Amniotic epithelial cell (primary cell): ENCODE results near the gene TK1.

Experiments
- DNase-seq: peaks from one replicate; pipeline ENCODE4 v3.0.0-alpha.2; 2010; ENCODE audit warnings: low read depth

The TK1 gene

DNA sequence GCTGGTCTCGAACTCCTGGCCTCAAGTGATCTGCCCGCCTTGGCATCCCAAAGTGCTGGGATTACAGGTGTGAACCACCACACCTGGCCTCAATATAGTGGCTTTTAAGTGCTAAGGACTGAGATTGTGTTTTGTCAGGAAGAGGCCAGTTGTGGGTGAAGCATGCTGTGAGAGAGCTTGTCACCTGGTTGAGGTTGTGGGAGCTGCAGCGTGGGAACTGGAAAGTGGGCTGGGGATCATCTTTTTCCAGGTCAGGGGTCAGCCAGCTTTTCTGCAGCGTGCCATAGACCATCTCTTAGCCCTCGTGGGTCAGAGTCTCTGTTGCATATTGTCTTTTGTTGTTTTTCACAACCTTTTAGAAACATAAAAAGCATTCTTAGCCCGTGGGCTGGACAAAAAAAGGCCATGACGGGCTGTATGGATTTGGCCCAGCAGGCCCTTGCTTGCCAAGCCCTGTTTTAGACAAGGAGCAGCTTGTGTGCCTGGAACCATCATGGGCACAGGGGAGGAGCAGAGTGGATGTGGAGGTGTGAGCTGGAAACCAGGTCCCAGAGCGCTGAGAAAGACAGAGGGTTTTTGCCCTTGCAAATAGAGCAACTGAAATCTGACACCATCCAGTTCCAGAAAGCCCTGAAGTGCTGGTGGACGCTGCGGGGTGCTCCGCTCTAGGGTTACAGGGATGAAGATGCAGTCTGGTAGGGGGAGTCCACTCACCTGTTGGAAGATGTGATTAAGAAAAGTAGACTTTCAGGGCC, 32.7 kb upstream of the TK1 start:
- DNase-seq, result no peak

DNA sequence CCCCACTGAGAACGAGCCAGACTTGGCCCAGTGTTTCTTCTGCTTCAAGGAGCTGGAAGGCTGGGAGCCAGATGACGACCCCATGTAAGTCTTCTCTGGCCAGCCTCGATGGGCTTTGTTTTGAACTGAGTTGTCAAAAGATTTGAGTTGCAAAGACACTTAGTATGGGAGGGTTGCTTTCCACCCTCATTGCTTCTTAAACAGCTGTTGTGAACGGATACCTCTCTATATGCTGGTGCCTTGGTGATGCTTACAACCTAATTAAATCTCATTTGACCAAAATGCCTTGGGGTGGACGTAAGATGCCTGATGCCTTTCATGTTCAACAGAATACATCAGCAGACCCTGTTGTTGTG, 27.8 kb upstream of the TK1 start:
- no peak for DNase-seq

DNA sequence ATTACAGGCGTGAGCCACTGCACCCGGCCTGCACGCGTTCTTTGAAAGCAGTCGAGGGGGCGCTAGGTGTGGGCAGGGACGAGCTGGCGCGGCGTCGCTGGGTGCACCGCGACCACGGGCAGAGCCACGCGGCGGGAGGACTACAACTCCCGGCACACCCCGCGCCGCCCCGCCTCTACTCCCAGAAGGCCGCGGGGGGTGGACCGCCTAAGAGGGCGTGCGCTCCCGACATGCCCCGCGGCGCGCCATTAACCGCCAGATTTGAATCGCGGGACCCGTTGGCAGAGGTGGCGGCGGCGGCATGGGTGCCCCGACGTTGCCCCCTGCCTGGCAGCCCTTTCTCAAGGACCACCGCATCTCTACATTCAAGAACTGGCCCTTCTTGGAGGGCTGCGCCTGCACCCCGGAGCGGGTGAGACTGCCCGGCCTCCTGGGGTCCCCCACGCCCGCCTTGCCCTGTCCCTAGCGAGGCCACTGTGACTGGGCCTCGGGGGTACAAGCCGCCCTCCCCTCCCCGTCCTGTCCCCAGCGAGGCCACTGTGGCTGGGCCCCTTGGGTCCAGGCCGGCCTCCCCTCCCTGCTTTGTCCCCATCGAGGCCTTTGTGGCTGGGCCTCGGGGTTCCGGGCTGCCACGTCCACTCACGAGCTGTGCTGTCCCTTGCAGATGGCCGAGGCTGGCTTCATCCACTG, 27.3 kb upstream of the TK1 start, which contains the start of gene BIRC5:
BIRC5 (plus strand) TSS at position 238 of the 690 bp plus-strand sequence; CDS start at position 302, 64 bp downstream.
- DNase-seq, result peak; percentile 67

DNA sequence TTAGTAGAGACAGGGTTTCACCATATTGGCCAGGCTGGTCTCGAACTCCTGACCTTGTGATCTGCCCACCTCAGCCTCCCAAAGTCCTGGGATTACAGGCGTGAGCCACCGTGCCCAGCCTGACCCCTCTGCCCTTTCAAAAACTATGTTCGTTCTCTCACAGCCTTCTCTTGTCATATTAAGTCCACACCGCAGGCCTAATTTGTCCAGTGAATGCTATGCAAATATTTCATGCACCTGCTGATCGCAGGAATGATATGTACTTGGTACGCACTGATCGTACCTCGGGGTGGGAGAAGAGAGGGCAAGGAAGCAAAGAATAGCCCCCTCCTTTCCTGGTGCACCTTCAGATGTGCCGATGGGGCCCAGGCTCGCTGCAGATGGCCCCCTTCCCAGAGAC, 24.2 kb upstream of the TK1 start:
- DNase-seq, result no peak

DNA sequence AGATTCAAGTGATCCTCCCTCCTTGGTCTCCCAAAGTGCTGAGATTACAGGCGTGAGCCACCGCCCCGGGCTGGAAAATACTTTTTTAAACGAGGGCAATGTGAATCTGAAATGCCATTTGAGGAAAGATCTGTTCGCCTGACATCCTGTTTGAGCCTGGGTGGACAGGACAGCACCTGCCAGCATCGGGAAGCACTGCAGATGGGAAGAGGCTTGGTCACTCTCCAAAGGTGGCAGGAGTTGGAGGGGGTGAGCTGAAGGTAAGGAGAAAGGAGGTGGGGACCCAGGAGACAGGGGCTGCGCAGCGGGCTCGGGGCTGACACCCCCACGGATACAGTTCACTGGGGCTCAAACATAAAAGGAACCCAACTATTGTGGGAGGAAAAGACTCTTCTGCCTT, 23.3 kb upstream of the TK1 start:
- DNase-seq, result no peak

DNA sequence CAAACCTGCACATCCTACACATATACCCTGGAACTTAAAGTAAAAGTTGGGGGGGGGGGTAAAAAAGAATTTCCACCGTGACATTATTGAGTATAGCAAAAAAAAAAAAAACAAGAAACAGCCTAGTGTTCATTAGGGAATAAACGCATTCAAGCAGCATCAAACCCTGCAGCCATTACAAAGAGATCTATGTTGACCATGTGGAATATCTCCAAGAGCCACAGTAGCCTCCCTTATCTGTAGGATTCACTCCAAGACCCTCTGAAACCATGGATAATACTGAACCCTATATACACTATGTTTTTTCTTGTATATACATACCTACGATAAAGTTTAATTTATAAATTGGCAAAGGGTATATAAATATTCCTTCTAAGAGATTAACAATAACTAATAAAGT, 21.6 kb upstream of the TK1 start:
- DNase-seq, result no peak

DNA sequence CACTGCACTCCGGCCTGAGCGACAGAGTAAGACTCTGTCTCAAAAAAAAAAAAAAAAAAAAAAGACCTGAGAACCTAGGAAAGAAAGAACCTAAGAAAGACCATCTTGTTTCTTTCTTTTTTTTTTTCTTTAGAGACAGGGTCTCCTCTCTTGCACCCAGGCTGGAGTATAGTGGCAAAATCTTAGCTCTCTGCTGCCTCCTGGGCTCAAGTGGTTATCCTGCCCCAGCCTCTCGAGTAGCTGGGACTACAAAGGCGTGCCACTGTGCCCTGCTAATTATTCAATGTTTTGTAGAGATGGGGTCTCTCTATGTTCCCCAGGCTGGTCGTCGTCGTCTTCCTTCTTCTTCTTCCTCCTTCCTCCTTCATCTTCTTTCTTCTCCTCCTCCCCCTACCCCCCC, 19.4 kb upstream of the TK1 start:
- no peak for DNase-seq

DNA sequence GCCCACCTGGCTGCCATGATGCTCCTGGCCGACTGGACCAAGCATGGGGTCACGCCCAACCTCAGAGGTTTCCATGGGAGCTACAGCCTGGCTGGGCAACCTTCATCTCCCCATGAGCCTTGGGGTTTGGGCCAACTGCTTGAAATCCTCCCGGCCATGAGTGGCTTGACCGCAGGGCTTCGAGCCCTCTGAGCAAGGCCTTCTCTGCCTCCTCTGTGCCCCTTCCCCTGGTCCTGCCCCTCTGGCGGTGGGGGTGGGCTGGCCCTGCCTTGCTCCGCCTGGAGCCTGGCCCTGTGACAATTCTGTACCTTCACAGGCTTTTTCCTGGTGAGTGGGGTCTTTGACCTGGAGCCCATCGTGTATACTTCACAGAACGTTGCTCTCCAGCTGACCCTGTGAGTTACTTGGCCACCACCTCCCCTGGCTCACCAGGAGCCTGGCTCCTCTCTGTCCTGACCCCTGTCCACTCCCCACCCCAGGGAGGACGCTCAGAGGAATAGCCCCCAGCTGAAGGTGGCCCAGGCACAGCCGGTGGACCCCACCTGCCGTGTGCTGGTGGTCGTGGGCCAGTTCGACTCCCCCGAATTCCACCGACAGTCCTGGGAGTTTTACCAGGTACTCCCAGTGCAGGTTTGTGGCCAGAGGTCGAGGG, 18.4 kb upstream of the TK1 start:
- no peak for DNase-seq

DNA sequence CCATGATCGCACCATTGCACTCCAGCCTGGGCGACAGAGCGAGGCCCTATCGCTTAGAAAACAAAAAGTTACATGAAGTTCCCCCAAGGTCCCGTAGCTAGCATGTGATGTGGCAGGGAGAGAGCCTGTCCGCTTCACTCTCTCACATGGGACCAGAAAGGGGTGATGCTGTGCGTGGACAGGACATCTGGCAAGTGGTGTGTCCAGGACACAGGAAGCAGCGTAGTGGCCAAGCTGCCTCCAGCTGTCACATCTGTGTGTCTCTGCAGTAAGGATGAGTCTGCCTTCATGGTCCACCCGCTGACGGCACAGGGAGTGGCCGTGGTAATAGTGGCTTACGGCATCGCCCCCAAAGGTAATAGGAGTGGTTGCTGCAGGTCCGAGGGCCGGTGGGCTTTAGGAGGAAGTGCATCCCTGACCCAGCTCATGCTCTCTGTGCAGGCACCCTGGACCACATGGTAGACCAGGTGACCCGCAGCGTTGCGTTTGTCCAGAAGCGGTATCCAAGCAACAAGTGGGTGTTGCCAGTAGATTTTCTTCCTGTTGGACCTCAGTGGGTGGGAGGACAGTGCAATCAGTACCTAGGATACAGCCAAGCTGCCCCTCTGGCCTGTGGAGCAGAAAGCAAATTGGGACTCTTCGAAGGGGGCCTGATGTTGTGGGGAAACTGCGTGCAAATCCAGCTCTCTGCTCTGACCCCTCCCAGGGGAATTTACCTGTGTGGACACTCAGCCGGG, 17.7 kb upstream of the TK1 start:
- DNase-seq, result no peak

DNA sequence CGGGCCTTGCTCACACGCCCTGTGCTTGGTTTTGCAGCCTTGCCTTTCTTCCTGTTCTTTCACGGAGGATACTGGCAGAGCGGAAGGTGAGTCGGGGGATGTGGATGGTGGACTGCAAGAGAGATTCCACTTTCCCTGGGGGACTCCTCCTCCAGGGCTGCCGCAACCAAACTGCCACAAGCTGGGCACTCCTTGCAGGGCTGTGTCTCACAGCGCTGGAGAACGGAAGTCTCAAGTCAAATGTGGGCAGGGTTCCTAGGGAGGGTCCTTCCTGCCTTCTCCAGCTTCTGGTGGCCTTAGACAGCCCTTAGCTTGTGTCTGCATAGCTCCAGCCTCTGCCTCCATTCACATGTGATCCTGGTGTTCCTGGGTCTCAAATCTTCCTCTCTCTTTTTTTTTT, 15.8 kb upstream of the TK1 start:
- DNase-seq, result no peak

DNA sequence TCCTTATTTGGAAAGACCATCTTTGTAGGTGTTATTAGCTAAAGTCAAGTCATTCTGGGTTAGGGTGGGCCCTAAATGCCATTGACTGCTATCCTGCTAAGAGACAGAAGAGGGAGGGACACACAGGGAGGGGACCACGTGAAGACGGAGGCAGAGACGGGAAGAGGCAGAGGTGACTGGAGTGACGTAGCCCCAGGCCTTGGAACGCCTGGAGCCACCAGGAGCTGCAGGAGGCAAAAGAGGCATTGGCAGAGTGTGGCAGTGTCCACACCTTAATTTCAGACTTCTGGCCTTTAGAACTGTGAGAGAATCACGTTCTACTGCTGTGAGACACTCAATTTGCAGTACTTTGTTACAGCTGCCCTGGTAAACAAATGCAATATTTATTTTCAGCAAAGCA, 13.6 kb upstream of the TK1 start:
- DNase-seq, result no peak

DNA sequence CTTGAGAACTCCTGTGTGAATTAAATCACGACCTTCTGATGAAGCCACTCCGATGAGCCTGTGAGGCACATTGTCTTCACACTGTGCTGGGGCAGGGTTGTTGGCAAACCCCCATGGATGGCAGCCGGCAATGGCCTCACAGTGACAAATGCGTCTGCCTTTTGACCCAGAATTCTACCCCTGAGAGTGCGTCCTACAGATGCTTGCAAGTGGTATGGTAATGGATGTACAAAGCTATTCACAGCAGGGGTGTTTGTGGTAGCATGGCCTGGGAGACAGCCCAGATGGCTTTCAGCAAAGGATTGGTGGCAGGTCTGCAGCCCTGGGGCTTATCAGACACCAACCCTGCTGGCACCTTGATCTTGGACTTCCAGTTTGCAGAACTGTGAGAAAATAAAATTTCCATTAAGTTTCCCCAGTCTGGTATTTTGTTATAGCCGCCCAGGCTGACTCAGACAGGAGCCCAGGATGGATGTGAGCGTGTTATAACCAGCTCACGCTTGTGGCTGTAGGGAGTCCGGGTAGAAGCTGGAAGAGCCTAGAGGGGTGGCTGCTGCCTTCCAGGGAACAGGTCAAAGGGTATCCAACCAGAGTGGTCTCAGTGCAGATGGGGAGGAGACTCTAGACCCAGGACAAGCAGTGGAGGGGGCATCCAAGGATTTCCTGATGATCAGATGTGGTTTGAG, 10.4 kb upstream of the TK1 start:
- no peak for DNase-seq

DNA sequence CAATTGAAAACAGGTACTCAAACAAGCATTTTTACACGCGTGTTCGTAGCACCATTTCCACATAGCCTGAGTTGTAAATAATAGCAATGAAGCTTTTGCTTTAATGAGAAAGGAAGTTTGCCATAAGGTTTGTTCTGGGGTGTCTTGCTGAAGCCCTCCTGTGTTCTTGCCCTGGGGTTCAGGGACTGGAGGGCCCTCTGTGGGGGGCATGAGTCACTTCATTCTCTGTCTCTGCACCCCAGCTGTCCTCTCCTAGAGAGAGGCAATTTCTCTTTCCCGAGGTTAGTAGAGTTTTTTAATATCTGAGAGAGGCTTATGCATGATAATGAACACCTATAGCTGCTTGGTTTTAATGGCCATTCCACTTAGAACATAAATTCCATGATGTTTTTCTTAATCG, 9.9 kb upstream of the TK1 start:
- no peak for DNase-seq

DNA sequence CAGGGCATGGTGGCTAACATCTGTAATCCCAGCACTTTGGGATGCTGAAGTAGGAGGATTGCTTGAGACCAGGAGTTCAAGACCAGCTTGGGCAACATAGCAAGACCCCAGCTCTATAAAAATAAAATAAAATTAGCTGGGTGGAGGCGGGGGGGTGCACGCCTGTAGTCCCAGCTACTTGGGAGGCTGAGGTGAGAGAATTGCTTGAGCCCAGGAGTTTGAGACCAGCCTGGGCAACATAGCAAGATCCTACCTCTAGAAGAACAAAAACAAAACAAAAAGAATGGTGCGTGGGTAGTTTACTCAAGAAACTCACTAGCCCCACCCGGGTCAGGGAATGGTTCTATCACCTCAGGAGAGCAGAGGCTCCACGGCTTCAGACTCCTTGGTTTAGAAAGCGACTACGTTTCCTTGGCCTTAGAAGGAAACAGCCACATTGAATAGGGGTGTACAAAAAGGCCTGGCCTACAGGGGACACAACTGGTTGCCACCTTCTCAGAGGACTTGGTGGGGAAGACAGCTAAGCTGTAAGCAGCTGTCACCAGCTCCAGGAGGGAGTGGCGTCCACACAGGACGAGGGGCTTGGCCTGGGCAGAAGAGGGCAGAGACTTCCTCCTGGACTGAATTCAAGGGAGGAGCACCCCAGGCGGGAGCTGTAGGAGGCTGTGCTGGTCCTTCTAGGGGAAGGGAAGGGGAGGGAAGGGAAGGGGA, 716 bp downstream of the TK1 start:
- DNase-seq, result no peak

DNA sequence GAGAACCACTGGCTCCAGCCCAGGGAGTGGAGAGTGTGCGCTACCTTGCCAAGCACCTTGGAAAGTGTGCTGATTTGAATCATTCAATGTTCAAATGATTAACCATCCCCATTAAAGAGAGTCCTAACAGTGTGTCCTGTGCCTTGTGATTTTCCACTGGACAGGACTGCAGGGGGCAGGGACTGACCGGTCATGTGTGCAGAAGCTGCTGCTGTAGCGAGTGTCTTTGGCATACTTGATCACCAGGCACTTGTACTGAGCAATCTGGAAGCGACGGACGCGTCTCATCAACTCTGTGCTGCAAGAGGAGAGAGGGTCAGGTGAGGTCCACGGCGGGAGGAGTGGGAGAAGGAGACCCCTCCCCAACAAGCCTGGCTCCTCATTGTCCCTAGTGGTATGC, 2.0 kb downstream of the TK1 start:
- DNase-seq, result no peak

DNA sequence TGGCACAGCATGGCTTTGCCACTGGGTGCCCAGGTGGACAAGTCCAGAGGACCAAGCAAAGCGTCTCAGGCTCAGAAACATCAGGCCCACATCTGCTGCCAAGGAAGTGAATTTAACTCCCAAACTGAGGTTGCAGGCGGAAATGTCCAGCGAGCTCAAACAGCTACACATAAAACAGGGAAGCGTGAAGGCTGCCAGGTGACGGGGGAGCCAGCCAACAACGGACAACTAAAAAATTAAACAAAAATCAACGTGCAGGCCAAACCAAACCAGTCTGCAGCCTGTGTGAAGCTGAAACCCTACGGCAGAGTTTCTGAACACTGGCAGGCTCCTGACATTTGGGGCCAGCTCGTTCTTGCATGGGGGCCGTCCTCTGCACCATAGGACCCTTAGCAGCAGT, 2.5 kb downstream of the TK1 start:
- no peak for DNase-seq

DNA sequence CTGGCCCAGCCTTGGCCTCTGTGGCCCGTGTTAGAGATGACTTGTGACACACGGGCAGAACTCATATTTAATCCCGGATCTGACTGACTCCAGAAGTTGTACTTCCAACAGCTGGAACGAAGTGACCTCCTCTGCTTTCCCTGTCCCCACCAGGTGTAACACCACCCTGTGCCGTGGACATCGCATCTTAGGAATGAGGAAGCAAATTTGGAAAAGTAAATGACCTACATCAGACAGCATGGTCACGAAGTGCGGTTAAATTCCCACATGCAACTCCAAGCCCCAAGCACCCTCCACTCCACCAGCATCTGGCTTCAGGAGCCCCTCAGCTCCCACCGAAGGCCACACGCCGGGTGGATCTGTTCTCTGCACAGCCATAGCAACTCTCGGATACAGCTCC, 2.9 kb downstream of the TK1 start:
- no peak for DNase-seq

DNA sequence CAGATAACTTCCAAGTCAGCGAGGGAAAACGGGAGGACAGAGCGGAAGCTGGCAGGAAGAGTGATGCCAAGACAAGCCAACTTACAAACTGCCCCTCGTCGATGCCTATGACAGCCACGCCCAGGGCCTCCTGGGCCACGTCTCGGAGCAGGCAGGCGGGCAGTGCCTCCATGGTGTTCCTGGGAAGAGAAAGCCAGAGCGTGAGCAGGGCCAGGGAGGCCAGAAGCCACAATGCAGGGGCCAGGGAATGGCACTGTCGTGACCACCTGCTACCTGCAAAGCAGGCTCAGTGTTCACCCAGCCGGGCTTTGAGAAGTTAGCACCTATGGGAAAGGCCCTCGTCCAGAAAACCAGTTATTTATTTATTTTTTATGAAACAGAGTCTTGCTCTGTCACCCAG, 4.3 kb downstream of the TK1 start:
- no peak for DNase-seq

DNA sequence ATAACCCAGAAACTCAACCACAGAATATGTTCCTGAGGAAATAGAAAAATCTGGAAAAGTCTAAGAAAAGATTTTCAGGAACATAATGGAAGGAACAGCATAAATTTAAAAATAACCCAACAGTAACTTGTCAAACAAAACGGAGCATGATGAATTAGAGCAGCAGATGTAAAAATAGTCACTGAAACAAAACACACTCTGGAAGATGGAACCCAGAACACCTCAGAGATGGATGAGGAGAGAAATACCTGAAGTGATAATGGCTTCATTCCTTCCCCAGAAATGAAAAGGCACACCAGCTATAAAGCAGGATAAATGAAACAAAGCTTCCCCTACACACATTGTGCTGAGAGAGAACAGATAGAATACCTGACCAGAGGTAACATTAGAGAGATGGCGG, 6.3 kb downstream of the TK1 start:
- no peak for DNase-seq

DNA sequence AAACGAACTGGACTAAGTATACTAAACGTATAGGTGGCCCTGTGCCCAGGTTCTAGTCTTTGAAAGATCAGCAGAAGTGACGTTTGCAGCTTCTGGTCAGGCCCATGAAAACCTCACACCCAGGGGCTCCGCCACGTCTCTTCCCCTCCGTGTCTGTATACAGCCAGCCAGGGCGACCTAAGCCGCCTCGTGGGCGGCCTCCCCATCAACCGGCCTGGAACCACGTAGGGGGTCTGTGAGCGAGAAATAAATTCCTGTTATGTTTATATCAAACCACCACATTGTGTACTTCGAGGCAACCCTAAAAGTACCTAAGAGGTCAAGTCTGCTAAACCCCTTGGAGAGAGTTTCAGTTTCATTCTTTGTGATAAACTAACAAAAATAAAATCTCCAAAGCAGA, 6.8 kb downstream of the TK1 start:
- DNase-seq, result peak; percentile 24

DNA sequence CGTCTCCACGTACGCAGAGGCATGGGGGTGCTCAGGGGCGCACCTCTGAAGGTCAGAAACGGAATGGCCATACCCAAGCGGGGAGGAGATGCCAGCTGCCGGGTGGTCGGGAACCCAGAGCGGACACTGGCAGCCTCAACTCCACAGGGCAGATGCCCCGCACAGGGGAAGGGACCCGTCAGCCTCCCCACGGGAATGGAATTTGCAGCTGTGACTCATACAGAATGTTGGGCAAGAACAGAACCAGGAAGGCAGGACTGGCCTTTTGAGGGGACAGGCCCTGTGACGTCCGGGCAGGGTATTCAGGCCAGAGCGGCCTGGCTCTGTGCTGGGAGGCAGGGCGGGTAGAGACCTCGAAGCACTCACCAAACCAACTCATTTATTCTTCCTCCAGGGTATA, 7.5 kb downstream of the TK1 start:
- peak; percentile 82 for DNase-seq
